ENCODE measurements around the gene ROR2. TPM values are rescaled to one million over a fixed set of nuclear protein-coding genes. Genes with fewer than 3 reads are reported as not detected.

ROR2 gene
- total RNA-seq, 2 donors from 2014 or later: 37.2 to 43.9 TPM

- H3K4me3 ChIP-seq: no peak overlapping the region
- no peaks in the 10 kb centered on the region for H3K36me3 ChIP-seq
- intact Hi-C loops (cut with DNase I): no loop called here
- no peaks in the 10 kb centered on the region for H3K9me3 ChIP-seq
- no peak for TF ChIP-seq POLR2A (IDR thresholded peaks at IDR 0.05)
- TF ChIP-seq CTCF (IDR thresholded peaks at IDR 0.05): no peak
- no peak for TF ChIP-seq POLR2AphosphoS5 (IDR thresholded peaks at IDR 0.05)
- 91% methylated on average over 1 of the region's 1 CpG for WGBS
- no peaks in the 10 kb centered on the region for H3K27me3 ChIP-seq (replicated peaks; ENCODE audit: insufficient read depth)
- H3K4me1 ChIP-seq (replicated peaks): no peaks in the 10 kb centered on the region
- H3K27ac ChIP-seq: no peak overlapping the region
- no peak for DNase-seq (ENCODE audit: low spot score)
Measured at GRCh38 chr9:91960367-91960766, 10.3 kb upstream of the ROR2 start.

- TF ChIP-seq POLR2A (IDR thresholded peaks at IDR 0.05): no peak
- TF ChIP-seq POLR2AphosphoS5 (IDR thresholded peaks at IDR 0.05): no peak
- no peak for TF ChIP-seq CTCF (IDR thresholded peaks at IDR 0.05)
- Histone ChIP-seq H3K27ac (no peak overlapping the region), H3K9me3 (no peaks in the 10 kb centered on the region), H3K27me3 (replicated peaks; ENCODE audit: insufficient read depth) (no peaks in the 10 kb centered on the region), H3K36me3 (no peaks in the 10 kb centered on the region), H3K4me1 (replicated peaks) (peaks cover 3% of the 10 kb centered on the region), H3K4me3 (no peak overlapping the region)
- 79% methylated on average over 5 of the region's 5 CpGs for WGBS
- intact Hi-C loops (cut with DNase I): no loop called here
- DNase-seq (ENCODE audit: low spot score): no peak
Measured at GRCh38 chr9:91958174-91958573, 8.1 kb upstream of the ROR2 start.

GRCh38 chr9:91954841-91955471 lies 4.9 kb upstream of the ROR2 start:
- DNase-seq (ENCODE audit: low spot score): peak; percentile 62
- Histone ChIP-seq H3K27me3 (replicated peaks; ENCODE audit: insufficient read depth) (no peaks in the 10 kb centered on the region), H3K27ac (no peak overlapping the region), H3K36me3 (no peaks in the 10 kb centered on the region), H3K4me1 (replicated peaks) (peaks cover 3% of the 10 kb centered on the region), H3K9me3 (no peaks in the 10 kb centered on the region), H3K4me3 (no peak overlapping the region)
- intact Hi-C loops (cut with DNase I): loop anchor here (5.0 kb wide), 1 partner anchor 162 kb away; the partner anchor contains the start of gene SPTLC1
- no peak for TF ChIP-seq POLR2A (IDR thresholded peaks at IDR 0.05)
- TF ChIP-seq POLR2AphosphoS5 (IDR thresholded peaks at IDR 0.05): peak; percentile 29
- TF ChIP-seq CTCF (IDR thresholded peaks at IDR 0.05): peak; percentile 38 to 69 (median 61)
- WGBS: 23% methylated on average over 6 of the region's 6 CpGs

GRCh38 chr9:91953718-91954117 lies 3.7 kb upstream of the ROR2 start:
- Histone ChIP-seq H3K9me3 (no peaks in the 10 kb centered on the region), H3K27me3 (replicated peaks; ENCODE audit: insufficient read depth) (no peaks in the 10 kb centered on the region), H3K4me1 (replicated peaks) (peaks cover 3% of the 10 kb centered on the region), H3K4me3 (no peak overlapping the region), H3K36me3 (no peaks in the 10 kb centered on the region), H3K27ac (no peak overlapping the region)
- no peak for DNase-seq (ENCODE audit: low spot score)
- TF ChIP-seq POLR2A (IDR thresholded peaks at IDR 0.05): no peak
- no peak for TF ChIP-seq POLR2AphosphoS5 (IDR thresholded peaks at IDR 0.05)
- no peak for TF ChIP-seq CTCF (IDR thresholded peaks at IDR 0.05)
- WGBS: 93% methylated on average over 6 of the region's 6 CpGs
- intact Hi-C loops (cut with DNase I): loop anchor here (5.0 kb wide), 1 partner anchor 164 kb away; the partner anchor contains the start of gene SPTLC1

GRCh38 chr9:91951944-91952520 lies 2.0 kb upstream of the ROR2 start:
- H3K4me3 ChIP-seq: no peak overlapping the region
- no peaks in the 10 kb centered on the region for H3K9me3 ChIP-seq
- TF ChIP-seq CTCF (IDR thresholded peaks at IDR 0.05) (no peak), POLR2A (IDR thresholded peaks at IDR 0.05) (no peak), POLR2AphosphoS5 (IDR thresholded peaks at IDR 0.05) (no peak)
- intact Hi-C loops (cut with DNase I): loop anchor here (5.0 kb wide), 1 partner anchor 165 kb away; the partner anchor contains the start of gene SPTLC1
- no peak overlapping the region for H3K27ac ChIP-seq
- H3K27me3 ChIP-seq (replicated peaks; ENCODE audit: insufficient read depth): no peaks in the 10 kb centered on the region
- 95% methylated on average over 6 of the region's 6 CpGs for WGBS
- DNase-seq (ENCODE audit: low spot score): no peak
- no peaks in the 10 kb centered on the region for H3K36me3 ChIP-seq
- H3K4me1 ChIP-seq (replicated peaks): peaks cover 3% of the 10 kb centered on the region
